ENCODE measurements around the gene ZDHHC7. TPM values are rescaled to one million over a fixed set of nuclear protein-coding genes. Genes with fewer than 3 reads are reported as not detected.

Gene ZDHHC7
- total and polyA plus RNA-seq, 2 of the 8 experiments (the other 6 are each of a cell fraction or from before 2014, with no cell fraction given) = 40.5 to 56.3 TPM

DNA sequence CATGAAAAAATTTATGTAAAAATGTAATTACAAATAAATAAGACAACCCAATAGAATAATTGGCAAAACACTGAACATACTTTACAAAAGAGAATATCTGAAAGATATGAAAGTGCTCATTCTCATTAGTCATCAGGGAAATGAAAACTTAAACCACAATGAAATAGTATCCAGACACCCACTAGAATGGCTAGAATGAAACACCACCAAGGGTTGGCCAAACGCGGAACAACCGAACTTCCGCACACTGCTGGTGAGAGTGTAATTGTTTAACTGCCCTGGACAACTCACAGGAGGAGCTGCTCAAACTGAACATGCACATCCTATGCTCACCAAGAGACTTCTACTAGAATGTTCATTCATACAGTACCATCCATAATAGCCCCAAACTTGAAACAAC is 5.8 kb upstream of the ZDHHC7 start:
- CTCF ChIA-PET (ENCODE audit: partially characterized antibody) = interaction anchor here (2.6 kb wide), 1 partner anchor 40 kb away, joined by 12 read pairs; no protein-coding TSS in a partner anchor
- no peak for TF ChIP-seq RBBP5 (IDR thresholded peaks at IDR 0.05; ENCODE audit: borderline replicate concordance, low read depth, low read length)
- TF ChIP-seq TAF1 (IDR thresholded peaks at IDR 0.05; ENCODE audit: low read depth, low read length) = no peak
- no peak for TF ChIP-seq KDM1A (IDR thresholded peaks at IDR 0.05; ENCODE audit: borderline replicate concordance, low read length)
- TF ChIP-seq NANOG (IDR thresholded peaks at IDR 0.05; ENCODE audit: insufficient read depth, low read depth, low read length, poor library complexity, severe bottlenecking) = no peak
- TF ChIP-seq POU5F1 (IDR thresholded peaks at IDR 0.05; ENCODE audit: low read depth, low read length) = no peak
- TF ChIP-seq CHD1 (IDR thresholded peaks at IDR 0.05; ENCODE audit: low read depth, low read length) = no peak
- TF ChIP-seq CEBPB (IDR thresholded peaks at IDR 0.05; ENCODE audit: low read depth, low read length) = no peak
- no peak for TF ChIP-seq YY1 (IDR thresholded peaks at IDR 0.05; ENCODE audit: low read depth, low read length)
- TF ChIP-seq CBX8 (IDR thresholded peaks at IDR 0.05; ENCODE audit: borderline replicate concordance, low read depth, low read length) = no peak
- TF ChIP-seq, protein P1, sequence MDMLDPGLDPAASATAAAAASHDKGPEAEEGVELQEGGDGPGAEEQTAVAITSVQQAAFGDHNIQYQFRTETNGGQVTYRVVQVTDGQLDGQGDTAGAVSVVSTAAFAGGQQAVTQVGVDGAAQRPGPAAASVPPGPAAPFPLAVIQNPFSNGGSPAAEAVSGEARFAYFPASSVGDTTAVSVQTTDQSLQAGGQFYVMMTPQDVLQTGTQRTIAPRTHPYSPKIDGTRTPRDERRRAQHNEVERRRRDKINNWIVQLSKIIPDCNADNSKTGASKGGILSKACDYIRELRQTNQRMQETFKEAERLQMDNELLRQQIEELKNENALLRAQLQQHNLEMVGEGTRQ (IDR thresholded peaks at IDR 0.05; ENCODE audit: low read length) = no peak
- TF ChIP-seq SP4 (IDR thresholded peaks at IDR 0.05; ENCODE audit: low read length) = no peak

More for the DNA sequence above, 5.8 kb upstream of the ZDHHC7 start:
- POLR2A ChIA-PET (ENCODE audit: partially characterized antibody) = no interaction called here
- no peaks in the 10 kb centered on the region for H3K79me2 ChIP-seq (ENCODE audit: control insufficient read depth in 1 of 2, insufficient read depth in 2 of 2, low read length in 2 of 2)
- no peak for DNase-seq (ENCODE audit: low read depth in 1 of 2, low spot score in 2 of 2)
- no peak overlapping the region for H3K23ac ChIP-seq (ENCODE audit: insufficient read length)
- no peaks in the 10 kb centered on the region for H4K20me1 ChIP-seq (replicated peaks in 1 of 2; ENCODE audit: control insufficient read depth in 1 of 2, insufficient read depth in 2 of 2, low read length in 2 of 2)
- H4K91ac ChIP-seq (replicated peaks; ENCODE audit: insufficient read length, low read length) = no peak overlapping the region
- no peak overlapping the region for H3K14ac ChIP-seq (ENCODE audit: insufficient read length)
- no peak overlapping the region for H4K5ac ChIP-seq (ENCODE audit: insufficient read length, low read depth, low read length)
- no peak overlapping the region for H2BK5ac ChIP-seq (ENCODE audit: low read depth, low read length)
- no peak overlapping the region for H3K56ac ChIP-seq (replicated peaks; ENCODE audit: insufficient read length, low read depth, low read length)
- no peak overlapping the region for H2BK20ac ChIP-seq (ENCODE audit: low read length)
- H2BK120ac ChIP-seq (replicated peaks; ENCODE audit: low read depth, low read length) = no peak overlapping the region
- H4K8ac ChIP-seq (ENCODE audit: extremely low read depth, insufficient read depth, low read length) = no peak overlapping the region
- H3K27me3 ChIP-seq (replicated peaks in 1 of 4; ENCODE audit: control insufficient read depth in 3 of 4, extremely low read depth in 1 of 4, insufficient read depth in 3 of 4, low read length in 3 of 4) = no peaks in the 10 kb centered on the region
- H3K4me2 ChIP-seq (ENCODE audit: insufficient read depth in 1 of 2, low read depth in 2 of 2, low read length in 2 of 2) = no peak overlapping the region
- H3K79me1 ChIP-seq (ENCODE audit: low read depth, low read length) = no peaks in the 10 kb centered on the region
- H3K9ac ChIP-seq (replicated peaks in 1 of 4; ENCODE audit: extremely low read depth in 1 of 4, low read depth in 3 of 4, low read length in 3 of 4) = no peak overlapping the region
- no peak overlapping the region for H2BK15ac ChIP-seq (ENCODE audit: low read length)
- no peak overlapping the region for H3K27ac ChIP-seq (ENCODE audit: low read depth, low read length)
- H2AK5ac ChIP-seq (ENCODE audit: low read depth, low read length) = no peak overlapping the region
- no peaks in the 10 kb centered on the region for H3K36me3 ChIP-seq (ENCODE audit: control insufficient read depth in 2 of 4, insufficient read depth in 4 of 4, low read length in 3 of 4)
- no peaks in the 10 kb centered on the region for H3K9me3 ChIP-seq (ENCODE audit: insufficient read depth in 2 of 2, low read depth in 1 of 2, low read length in 1 of 2)
- H3K4ac ChIP-seq (replicated peaks; ENCODE audit: insufficient read length, low read depth, low read length) = no peak overlapping the region
- 85% methylated on average over 4 of the region's 4 CpGs; no CpG with 5 or more reads in 1 of the 2 experiments for WGBS, 2 experiments (ENCODE audit: extremely low coverage in 1 of 2, insufficient coverage in 1 of 2, insufficient read length in 1 of 2, insufficient replicate concordance in 2 of 2, low coverage in 1 of 2, low lambda C conversion rate in 2 of 2, missing lambda C conversion rate in 1 of 2)
- no peak for FAIRE-seq
- H3K4me1 ChIP-seq (replicated peaks in 1 of 4; ENCODE audit: control insufficient read depth in 3 of 4, insufficient read depth in 4 of 4, low read length in 3 of 4) = no peaks in the 10 kb centered on the region; a peak in 1 of 7 replicates
- H3K4me3 ChIP-seq (ENCODE audit: extremely low read depth in 1 of 4, insufficient read depth in 2 of 4, low read depth in 3 of 4, low read length in 4 of 4) = no peak overlapping the region
- no peak overlapping the region for H2AFZ ChIP-seq (ENCODE audit: low read length)
- H3K18ac ChIP-seq (ENCODE audit: extremely low read depth, low read length) = no peak overlapping the region
- no peak overlapping the region for H2BK12ac ChIP-seq (ENCODE audit: low read depth, low read length)
- no peaks in the 10 kb centered on the region for H3K23me2 ChIP-seq (ENCODE audit: low read depth, low read length)

All from H1 (cell line).